GM23248 (cell line): ENCODE data around the gene NAALADL2.

ENCODE experiments used
- EZH2 ChIP-seq: fragments of 200-600 bp; sonication (generic); IDR thresholded peaks from 2 replicates; pipeline ENCODE4 v1.6.1; 2018; ENCODE audit warnings: antibody characterized with exemption, mild to moderate bottlenecking; ENCODE audit not compliant: insufficient read depth, poor library complexity, severe bottlenecking
- EZH2phosphoT487 ChIP-seq: fragments of 200-600 bp; sonication (generic); IDR thresholded peaks from 2 replicates; pipeline ENCODE4 v1.6.1; 2018; ENCODE audit warnings: antibody characterized with exemption, moderate library complexity, mild to moderate bottlenecking, low read depth; ENCODE audit not compliant: insufficient read depth

DNA sequence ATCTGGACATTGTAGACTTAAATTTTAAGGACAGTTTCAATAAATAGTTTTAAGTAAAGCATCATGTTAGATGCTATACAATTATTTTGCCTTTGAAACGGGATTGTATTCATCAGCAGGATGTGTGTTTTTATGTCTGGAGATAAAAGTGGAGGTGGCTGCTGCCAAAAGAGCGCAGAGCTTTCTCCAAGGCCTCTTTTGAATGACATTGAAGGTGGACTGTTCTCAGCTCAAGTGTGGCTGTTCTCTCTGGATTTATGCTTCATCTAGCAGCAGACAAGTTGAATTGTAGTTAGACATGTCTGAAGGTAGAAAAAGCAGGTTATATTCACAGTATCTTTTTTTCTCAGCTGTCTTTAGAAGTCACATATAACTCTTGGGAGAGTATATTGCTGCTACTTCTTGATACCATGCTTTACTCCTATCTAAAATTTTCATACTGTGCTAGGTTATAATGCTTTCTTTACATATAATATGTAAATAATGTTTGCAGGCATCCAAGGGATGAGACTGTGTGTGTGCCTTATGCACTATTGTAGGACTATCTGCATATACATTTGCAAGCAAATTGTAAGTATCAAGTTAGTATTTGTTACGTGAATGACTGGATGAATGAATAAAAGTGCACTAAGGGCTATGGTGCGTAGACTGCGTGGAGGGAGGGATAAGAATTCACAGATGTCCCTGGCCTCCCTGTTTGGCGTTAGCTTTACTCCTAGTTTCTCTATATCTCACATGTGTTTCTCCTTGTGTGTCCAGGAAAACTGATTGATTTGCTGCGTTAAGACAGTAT lies 340.1 kb downstream of the NAALADL2 start:
- TF ChIP-seq EZH2 (no peak), EZH2phosphoT487 (no peak)
